ENCODE data around the gene RNASEH2B. TPM values are rescaled to one million over a fixed set of nuclear protein-coding genes. Genes with fewer than 3 reads are reported as not detected.

Gene RNASEH2B
- total and polyA plus RNA-seq, 2 of the 8 experiments (the other 6 are each of a cell fraction or from before 2014, with no cell fraction given), result 19.3 to 43.9 TPM

DNA sequence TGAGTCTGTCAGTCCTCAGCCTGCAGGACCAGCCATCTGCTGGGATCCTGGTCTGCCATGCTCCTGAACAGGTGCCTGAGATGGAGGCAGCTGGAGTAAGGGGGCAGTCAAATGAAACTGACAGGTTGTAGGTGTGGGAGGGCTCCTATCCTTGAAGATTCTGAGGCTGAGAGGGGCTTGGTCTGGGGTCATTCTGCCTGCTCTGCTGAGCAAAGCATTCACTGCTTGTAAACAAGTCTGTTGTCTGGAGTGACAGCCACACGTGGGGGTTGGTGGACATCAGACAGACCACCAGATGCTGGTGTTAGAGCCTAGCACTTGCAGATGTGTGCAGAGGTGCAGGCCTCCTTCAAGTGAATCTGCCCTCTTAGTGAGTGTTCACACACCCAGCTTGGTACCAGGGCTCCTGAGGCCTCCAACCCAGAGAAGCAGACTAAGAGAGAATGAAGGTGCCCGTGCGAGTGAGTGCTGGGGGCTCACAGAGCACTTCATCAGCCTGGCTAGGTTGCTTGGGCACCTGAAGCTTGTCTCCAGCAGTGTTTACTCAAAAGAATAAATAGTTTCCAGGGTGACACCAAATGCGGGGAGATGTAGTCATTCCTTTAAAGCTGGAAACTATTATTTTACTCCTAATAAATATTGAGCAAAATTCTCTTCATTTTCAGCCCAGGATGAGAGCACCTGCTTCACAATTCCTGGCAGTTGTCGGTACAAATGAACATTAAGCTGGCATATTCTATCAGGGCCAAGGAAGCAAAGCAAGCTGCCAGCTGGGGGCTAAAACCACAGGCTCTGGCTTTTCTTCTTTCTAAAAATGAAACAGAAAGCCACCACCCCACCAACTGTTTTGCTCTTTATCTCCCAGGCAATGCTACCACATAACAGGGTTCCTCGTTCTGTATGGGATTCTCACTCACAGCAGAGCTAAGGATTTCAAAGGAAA lies 82.3 kb downstream of the RNASEH2B start:
- Histone ChIP-seq H2BK12ac (ENCODE audit: low read depth, low read length) (0 out of 2 replicates have a peak overlapping the region, but pooled peaks have one; percentile 77), H4K8ac (ENCODE audit: extremely low read depth, insufficient read depth, low read length) (no peak overlapping the region), H2BK15ac (ENCODE audit: low read length) (peak overlapping the region; percentile 20; the same call in 1 of the 2 replicates), H3K9ac (replicated peaks in 1 of 4; ENCODE audit: extremely low read depth in 1 of 4, low read depth in 3 of 4, low read length in 3 of 4) (no peak overlapping the region), H4K20me1 (replicated peaks in 1 of 2; ENCODE audit: control insufficient read depth in 1 of 2, insufficient read depth in 2 of 2, low read length in 2 of 2) (peaks cover 0 to 1% of the 10 kb centered on the region in 2 experiments), H3K23me2 (ENCODE audit: low read depth, low read length) (no peaks in the 10 kb centered on the region), H3K4me2 (ENCODE audit: insufficient read depth in 1 of 2, low read depth in 2 of 2, low read length in 2 of 2) (peak overlapping the region in 1 of 2 experiments; percentile 35; a peak in 1 of 4 replicates), H4K91ac (replicated peaks; ENCODE audit: insufficient read length, low read length) (peak overlapping the region; percentile 4), H2BK120ac (replicated peaks; ENCODE audit: low read depth, low read length) (no peak overlapping the region), H3K79me1 (ENCODE audit: low read depth, low read length) (no peaks in the 10 kb centered on the region), H4K5ac (ENCODE audit: insufficient read length, low read depth, low read length) (no peak overlapping the region), H3K79me2 (ENCODE audit: control insufficient read depth in 1 of 2, insufficient read depth in 2 of 2, low read length in 2 of 2) (no peaks in the 10 kb centered on the region), H3K36me3 (ENCODE audit: control insufficient read depth in 2 of 4, insufficient read depth in 4 of 4, low read length in 3 of 4) (no peaks in the 10 kb centered on the region), H3K23ac (ENCODE audit: insufficient read length) (no peak overlapping the region), H3K56ac (replicated peaks; ENCODE audit: insufficient read length, low read depth, low read length) (no peak overlapping the region), H3K4ac (replicated peaks; ENCODE audit: insufficient read length, low read depth, low read length) (no peak overlapping the region), H3K14ac (ENCODE audit: insufficient read length) (no peak overlapping the region), H2BK5ac (ENCODE audit: low read depth, low read length) (peak overlapping the region; percentile 8; the same call in 1 of the 2 replicates), H2AK5ac (ENCODE audit: low read depth, low read length) (no peak overlapping the region), H3K27me3 (replicated peaks in 1 of 4; ENCODE audit: control insufficient read depth in 3 of 4, extremely low read depth in 1 of 4, insufficient read depth in 3 of 4, low read length in 3 of 4) (peaks cover 0 to 7% (median 5%) of the 10 kb centered on the region in 4 experiments; a peak in 3 of 7 replicates), H3K9me3 (ENCODE audit: insufficient read depth in 2 of 2, low read depth in 1 of 2, low read length in 1 of 2) (no peaks in the 10 kb centered on the region), H3K27ac (ENCODE audit: low read depth, low read length) (no peak overlapping the region), H2BK20ac (ENCODE audit: low read length) (no peak overlapping the region), H3K4me1 (replicated peaks in 1 of 4; ENCODE audit: control insufficient read depth in 3 of 4, insufficient read depth in 4 of 4, low read length in 3 of 4) (peaks cover 0 to 12% (median 8%) of the 10 kb centered on the region in 4 experiments), H3K18ac (ENCODE audit: extremely low read depth, low read length) (no peak overlapping the region), H3K4me3 (ENCODE audit: extremely low read depth in 1 of 4, insufficient read depth in 2 of 4, low read depth in 3 of 4, low read length in 4 of 4) (no peak overlapping the region), H2AFZ (ENCODE audit: low read length) (0 out of 2 replicates have a peak overlapping the region, but pooled peaks have one; percentile 73)
- DNase-seq (ENCODE audit: low read depth in 1 of 2, low spot score in 2 of 2) (no peak), FAIRE-seq (no peak)
- POLR2A ChIA-PET (ENCODE audit: partially characterized antibody), result interaction anchor here (1.1 to 2.5 kb wide), 2 partner anchors 10 to 25 kb away, joined by 3 to 12 read pairs; no protein-coding TSS in a partner anchor
- TF ChIP-seq EZH2 (IDR thresholded peaks at IDR 0.05; ENCODE audit: low read depth, low read length, severe bottlenecking) (no peak), BACH1 (IDR thresholded peaks at IDR 0.05; ENCODE audit: low read length) (no peak), KDM5A (IDR thresholded peaks at IDR 0.05; ENCODE audit: low read length) (no peak), JUN (IDR thresholded peaks at IDR 0.05; ENCODE audit: low read depth, low read length) (no peak), SIX5 (IDR thresholded peaks at IDR 0.05; ENCODE audit: low read depth, low read length) (no peak), NRF1 (IDR thresholded peaks at IDR 0.05; ENCODE audit: low read depth, low read length) (no peak), CREB1 (IDR thresholded peaks at IDR 0.05) (no peak), CBX5 (IDR thresholded peaks at IDR 0.05; ENCODE audit: low read depth, low read length) (no peak)
- TF ChIP-seq, protein P1, sequence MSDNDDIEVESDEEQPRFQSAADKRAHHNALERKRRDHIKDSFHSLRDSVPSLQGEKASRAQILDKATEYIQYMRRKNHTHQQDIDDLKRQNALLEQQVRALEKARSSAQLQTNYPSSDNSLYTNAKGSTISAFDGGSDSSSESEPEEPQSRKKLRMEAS (IDR thresholded peaks at IDR 0.05), result no peak
- 88% methylated on average over 6 of the region's 6 CpGs; no CpG with 5 or more reads in 1 of the 2 experiments for WGBS, 2 experiments (ENCODE audit: extremely low coverage in 1 of 2, insufficient coverage in 1 of 2, insufficient read length in 1 of 2, insufficient replicate concordance in 2 of 2, low coverage in 1 of 2, low lambda C conversion rate in 2 of 2, missing lambda C conversion rate in 1 of 2)
- CTCF ChIA-PET (ENCODE audit: partially characterized antibody), result interaction anchor here (0.8 to 5.0 kb wide), 9 partner anchors 9 to 134 kb away, joined by 3 to 25 read pairs (median 5); no protein-coding TSS in a partner anchor

All from H1 (cell line).